ENCODE measurements around the gene LKAAEAR1.

The LKAAEAR1 gene

DNA sequence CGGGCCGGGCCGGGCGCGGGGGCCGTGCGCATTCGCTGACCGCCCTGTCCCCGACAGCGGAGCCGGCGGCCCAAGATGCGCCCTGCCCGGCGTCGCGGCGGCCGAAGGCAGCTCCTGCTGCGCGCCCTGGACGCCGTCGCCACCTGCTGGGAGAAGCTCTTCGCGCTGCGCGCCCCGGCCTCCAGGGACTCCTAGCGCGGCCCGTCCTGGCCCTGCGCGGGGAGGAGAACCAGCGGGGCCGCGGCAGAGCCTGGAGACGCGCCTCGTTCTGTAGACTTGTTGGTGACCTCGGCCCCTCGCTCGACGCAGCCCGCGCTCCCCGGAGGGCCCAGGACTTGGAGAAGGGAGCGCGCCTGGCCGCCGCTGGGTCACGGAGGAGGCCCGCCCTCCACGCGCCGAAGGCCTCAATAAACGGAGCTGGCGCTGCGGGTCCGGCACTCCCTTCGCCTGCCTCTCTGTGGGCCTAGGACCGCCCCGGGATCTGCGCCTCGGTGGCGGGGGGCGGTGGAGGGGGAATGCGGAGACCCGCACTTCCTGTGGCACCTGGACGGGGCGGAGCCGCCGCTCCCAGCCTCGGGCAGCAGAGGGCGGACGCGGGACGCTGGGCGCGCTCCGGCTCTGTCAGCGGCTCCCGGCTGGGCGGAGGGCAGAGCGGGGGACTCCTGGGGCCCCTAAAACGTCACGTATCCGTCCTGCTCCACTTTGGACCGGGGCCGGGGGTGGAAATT is 45.5 kb downstream of the LKAAEAR1 start:
- no peak for TF ChIP-seq OSR1 (CRISPR knock-in tag; IDR thresholded peaks at IDR 0.05)
- no peak for TF ChIP-seq SNAI2 (CRISPR knock-in tag; IDR thresholded peaks at IDR 0.05)
- TF ChIP-seq ARNTL (CRISPR knock-in tag; IDR thresholded peaks at IDR 0.05; ENCODE audit: borderline replicate concordance, low read depth) = no peak
- no peak for TF ChIP-seq ZC3H10 (CRISPR knock-in tag; IDR thresholded peaks at IDR 0.05)
- no peak for TF ChIP-seq PPARA (CRISPR knock-in tag; IDR thresholded peaks at IDR 0.05; ENCODE audit: borderline replicate concordance)
- TF ChIP-seq ZFP3 (CRISPR knock-in tag; IDR thresholded peaks at IDR 0.05) = no peak
- TF ChIP-seq, protein P1, sequence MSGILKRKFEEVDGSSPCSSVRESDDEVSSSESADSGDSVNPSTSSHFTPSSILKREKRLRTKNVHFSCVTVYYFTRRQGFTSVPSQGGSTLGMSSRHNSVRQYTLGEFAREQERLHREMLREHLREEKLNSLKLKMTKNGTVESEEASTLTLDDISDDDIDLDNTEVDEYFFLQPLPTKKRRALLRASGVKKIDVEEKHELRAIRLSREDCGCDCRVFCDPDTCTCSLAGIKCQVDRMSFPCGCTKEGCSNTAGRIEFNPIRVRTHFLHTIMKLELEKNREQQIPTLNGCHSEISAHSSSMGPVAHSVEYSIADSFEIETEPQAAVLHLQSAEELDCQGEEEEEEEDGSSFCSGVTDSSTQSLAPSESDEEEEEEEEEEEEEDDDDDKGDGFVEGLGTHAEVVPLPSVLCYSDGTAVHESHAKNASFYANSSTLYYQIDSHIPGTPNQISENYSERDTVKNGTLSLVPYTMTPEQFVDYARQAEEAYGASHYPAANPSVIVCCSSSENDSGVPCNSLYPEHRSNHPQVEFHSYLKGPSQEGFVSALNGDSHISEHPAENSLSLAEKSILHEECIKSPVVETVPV (CRISPR knock-in tag; IDR thresholded peaks at IDR 0.05) = no peak
- TF ChIP-seq GLIS3 (CRISPR knock-in tag; IDR thresholded peaks at IDR 0.05) = no peak
- no peak for TF ChIP-seq ZNF8 (CRISPR knock-in tag; IDR thresholded peaks at IDR 0.05)
- TF ChIP-seq ZFP30 (CRISPR knock-in tag; IDR thresholded peaks at IDR 0.05) = no peak
- TF ChIP-seq, protein P2, sequence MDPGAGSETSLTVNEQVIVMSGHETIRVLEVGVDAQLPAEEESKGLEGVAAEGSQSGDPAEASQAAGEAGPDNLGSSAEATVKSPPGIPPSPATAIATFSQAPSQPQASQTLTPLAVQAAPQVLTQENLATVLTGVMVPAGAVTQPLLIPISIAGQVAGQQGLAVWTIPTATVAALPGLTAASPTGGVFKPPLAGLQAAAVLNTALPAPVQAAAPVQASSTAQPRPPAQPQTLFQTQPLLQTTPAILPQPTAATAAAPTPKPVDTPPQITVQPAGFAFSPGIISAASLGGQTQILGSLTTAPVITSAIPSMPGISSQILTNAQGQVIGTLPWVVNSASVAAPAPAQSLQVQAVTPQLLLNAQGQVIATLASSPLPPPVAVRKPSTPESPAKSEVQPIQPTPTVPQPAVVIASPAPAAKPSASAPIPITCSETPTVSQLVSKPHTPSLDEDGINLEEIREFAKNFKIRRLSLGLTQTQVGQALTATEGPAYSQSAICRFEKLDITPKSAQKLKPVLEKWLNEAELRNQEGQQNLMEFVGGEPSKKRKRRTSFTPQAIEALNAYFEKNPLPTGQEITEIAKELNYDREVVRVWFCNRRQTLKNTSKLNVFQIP (CRISPR knock-in tag; IDR thresholded peaks at IDR 0.05; ENCODE audit: borderline replicate concordance, low read depth) = no peak
- no peak for TF ChIP-seq ESRRG (CRISPR knock-in tag; IDR thresholded peaks at IDR 0.05)
- TF ChIP-seq TSHZ2 (CRISPR knock-in tag; IDR thresholded peaks at IDR 0.05) = no peak
- TF ChIP-seq BACH2 (CRISPR knock-in tag; IDR thresholded peaks at IDR 0.05; ENCODE audit: borderline replicate concordance) = no peak
- TF ChIP-seq, protein P3, sequence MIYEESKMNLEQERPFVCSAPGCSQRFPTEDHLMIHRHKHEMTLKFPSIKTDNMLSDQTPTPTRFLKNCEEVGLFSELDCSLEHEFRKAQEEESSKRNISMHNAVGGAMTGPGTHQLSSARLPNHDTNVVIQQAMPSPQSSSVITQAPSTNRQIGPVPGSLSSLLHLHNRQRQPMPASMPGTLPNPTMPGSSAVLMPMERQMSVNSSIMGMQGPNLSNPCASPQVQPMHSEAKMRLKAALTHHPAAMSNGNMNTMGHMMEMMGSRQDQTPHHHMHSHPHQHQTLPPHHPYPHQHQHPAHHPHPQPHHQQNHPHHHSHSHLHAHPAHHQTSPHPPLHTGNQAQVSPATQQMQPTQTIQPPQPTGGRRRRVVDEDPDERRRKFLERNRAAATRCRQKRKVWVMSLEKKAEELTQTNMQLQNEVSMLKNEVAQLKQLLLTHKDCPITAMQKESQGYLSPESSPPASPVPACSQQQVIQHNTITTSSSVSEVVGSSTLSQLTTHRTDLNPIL (CRISPR knock-in tag; IDR thresholded peaks at IDR 0.05; ENCODE audit: low read depth) = no peak
- TF ChIP-seq, protein P4, sequence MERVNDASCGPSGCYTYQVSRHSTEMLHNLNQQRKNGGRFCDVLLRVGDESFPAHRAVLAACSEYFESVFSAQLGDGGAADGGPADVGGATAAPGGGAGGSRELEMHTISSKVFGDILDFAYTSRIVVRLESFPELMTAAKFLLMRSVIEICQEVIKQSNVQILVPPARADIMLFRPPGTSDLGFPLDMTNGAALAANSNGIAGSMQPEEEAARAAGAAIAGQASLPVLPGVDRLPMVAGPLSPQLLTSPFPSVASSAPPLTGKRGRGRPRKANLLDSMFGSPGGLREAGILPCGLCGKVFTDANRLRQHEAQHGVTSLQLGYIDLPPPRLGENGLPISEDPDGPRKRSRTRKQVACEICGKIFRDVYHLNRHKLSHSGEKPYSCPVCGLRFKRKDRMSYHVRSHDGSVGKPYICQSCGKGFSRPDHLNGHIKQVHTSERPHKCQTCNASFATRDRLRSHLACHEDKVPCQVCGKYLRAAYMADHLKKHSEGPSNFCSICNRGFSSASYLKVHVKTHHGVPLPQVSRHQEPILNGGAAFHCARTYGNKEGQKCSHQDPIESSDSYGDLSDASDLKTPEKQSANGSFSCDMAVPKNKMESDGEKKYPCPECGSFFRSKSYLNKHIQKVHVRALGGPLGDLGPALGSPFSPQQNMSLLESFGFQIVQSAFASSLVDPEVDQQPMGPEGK (CRISPR knock-in tag; IDR thresholded peaks at IDR 0.05; ENCODE audit: borderline replicate concordance) = no peak
- no peak for TF ChIP-seq TOX (CRISPR knock-in tag; IDR thresholded peaks at IDR 0.05; ENCODE audit: borderline replicate concordance)
- TF ChIP-seq TCF4 (CRISPR knock-in tag; IDR thresholded peaks at IDR 0.05; ENCODE audit: borderline replicate concordance) = no peak
- no peak for TF ChIP-seq ZNF70 (CRISPR knock-in tag; IDR thresholded peaks at IDR 0.05)
- peak; percentile 87 for ATAC-seq

- peak; percentile 4; the same call in 2 of the 3 replicates for ATAC-seq
- TF ChIP-seq ESRRG (CRISPR knock-in tag; IDR thresholded peaks at IDR 0.05) = no peak
- TF ChIP-seq, protein P3 (CRISPR knock-in tag; IDR thresholded peaks at IDR 0.05; ENCODE audit: low read depth) = no peak
- no peak for TF ChIP-seq ZNF8 (CRISPR knock-in tag; IDR thresholded peaks at IDR 0.05)
- no peak for TF ChIP-seq TCF4 (CRISPR knock-in tag; IDR thresholded peaks at IDR 0.05; ENCODE audit: borderline replicate concordance)
- no peak for TF ChIP-seq OSR1 (CRISPR knock-in tag; IDR thresholded peaks at IDR 0.05)
- no peak for TF ChIP-seq ARNTL (CRISPR knock-in tag; IDR thresholded peaks at IDR 0.05; ENCODE audit: borderline replicate concordance, low read depth)
- TF ChIP-seq, protein P2 (CRISPR knock-in tag; IDR thresholded peaks at IDR 0.05; ENCODE audit: borderline replicate concordance, low read depth) = no peak
- TF ChIP-seq TSHZ2 (CRISPR knock-in tag; IDR thresholded peaks at IDR 0.05) = no peak
- no peak for TF ChIP-seq RARB (CRISPR knock-in tag; IDR thresholded peaks at IDR 0.05)
- no peak for TF ChIP-seq CSDC2 (CRISPR knock-in tag; IDR thresholded peaks at IDR 0.05)
- no peak for TF ChIP-seq ZNF70 (CRISPR knock-in tag; IDR thresholded peaks at IDR 0.05)
- TF ChIP-seq GLIS3 (CRISPR knock-in tag; IDR thresholded peaks at IDR 0.05) = no peak
- no peak for TF ChIP-seq ZNF565 (CRISPR knock-in tag; conservative IDR thresholded peaks at IDR 0.05; ENCODE audit: low read depth)
- TF ChIP-seq TOX (CRISPR knock-in tag; IDR thresholded peaks at IDR 0.05; ENCODE audit: borderline replicate concordance) = no peak
- no peak for TF ChIP-seq ISL1 (CRISPR knock-in tag; IDR thresholded peaks at IDR 0.05)
Observed at GRCh38 chr20:64038224-64038564, 46.0 kb downstream of the LKAAEAR1 start.

Data from SK-N-SH treated with all-trans-retinoic acid at 6 μM for 48 hours (cell line).